B cell (primary cell): ENCODE results near the gene NUP210. TPM values are rescaled to one million over a fixed set of nuclear protein-coding genes. Genes with fewer than 3 reads are reported as not detected.

ENCODE experiments used
- ATAC-seq: fragments of 200-7000 bp; cut with Tn5 transposase; one replicate; pipeline ENCODE4 v1.10.0; 2021; ENCODE audit warnings: low read depth, mild to moderate bottlenecking, moderate number of reproducible peaks, moderate library complexity
- CTCF ChIA-PET: fragments of 350-600 bp; sonication (Branson Sonifier 250); formaldehyde crosslinking; loops from one replicate; lab custom pipeline; 2021; ENCODE audit warnings: antibody characterized with exemption, inconsistent platforms; lab: Charles Lee
- POLR2A ChIA-PET: fragments of 350-600 bp; sonication (Branson Sonifier 250); formaldehyde crosslinking; loops from one replicate; lab custom pipeline; 2021; ENCODE audit warnings: antibody characterized with exemption; lab: Charles Lee
- DNase-seq: peaks from one replicate; pipeline ENCODE4 v3.0.0; 2013
- H2AFZ ChIP-seq: 2 replicates; pipeline ENCODE4 v1.6.1; 2012; ENCODE audit warnings: mild to moderate bottlenecking, low read depth, low read length; ENCODE audit not compliant: insufficient read depth, poor library complexity, severe bottlenecking
- H3K27ac ChIP-seq, 2 donors: 1 replicate in 1 of 2; 2 replicates in 1 of 2; pipeline ENCODE4 v1.5.1; 2012 to 2013; ENCODE audit warnings: low read length in 2 of 2, mild to moderate bottlenecking in 2 of 2, moderate library complexity in 1 of 2
- H3K27me3 ChIP-seq, 4 experiments: fragments of 200-600 bp in 1 of 4; sonication (generic) in 1 of 4; replicated peaks in 1 of 4; 1 replicate in 2 of 4; 2 replicates in 2 of 4; pipeline versions ENCODE4 v1.6.1 to v1.7.0; 2013 to 2016; ENCODE audit warnings: low read length in 3 of 4, mild to moderate bottlenecking in 2 of 4, mixed read lengths in 1 of 4, moderate library complexity in 1 of 4; ENCODE audit not compliant: insufficient read depth in 4 of 4, control insufficient read depth in 3 of 4; ENCODE audit errors: control extremely low read depth in 1 of 4
- H3K36me3 ChIP-seq, 2 experiments: replicated peaks in 1 of 2; 1 replicate in 1 of 2; 2 replicates in 1 of 2; pipeline versions ENCODE4 v1.6.1 to v1.7.1; 2013; ENCODE audit warnings: low read length in 1 of 2; ENCODE audit not compliant: insufficient read depth in 2 of 2, control insufficient read depth in 1 of 2; ENCODE audit errors: control extremely low read depth in 1 of 2, extremely low read depth in 1 of 2
- H3K4me1 ChIP-seq, 2 donors: fragments of 200-600 bp in 1 of 2; sonication (generic) in 1 of 2; 1 replicate in 1 of 2; 2 replicates in 1 of 2; pipeline versions ENCODE4 v1.5.1 to v1.6.1; 2013 to 2017; ENCODE audit warnings: low read length in 2 of 2; ENCODE audit not compliant: control insufficient read depth in 2 of 2, insufficient read depth in 2 of 2
- H3K4me2 ChIP-seq: replicated peaks from 2 replicates; pipeline ENCODE3; 2012; ENCODE audit warnings: mild to moderate bottlenecking, low read depth, low read length; ENCODE audit not compliant: poor library complexity, severe bottlenecking
- H3K4me3 ChIP-seq, 5 experiments: fragments of 200-600 bp in 1 of 5; sonication (generic) in 1 of 5; 1 replicate in 3 of 5; 2 replicates in 2 of 5; pipeline versions ENCODE4 v1.5.1 to v1.7.0; 2011 to 2016; ENCODE audit warnings: low read length in 4 of 5, mild to moderate bottlenecking in 4 of 5, low read depth in 2 of 5, control low read depth in 1 of 5, moderate library complexity in 1 of 5; ENCODE audit not compliant: insufficient read depth in 1 of 5; ENCODE audit errors: control extremely low read depth in 1 of 5, extremely low read depth in 1 of 5
- H3K79me2 ChIP-seq: fragments of 200-600 bp; sonication (generic); one replicate; pipeline ENCODE4 v1.6.0; 2016; ENCODE audit warnings: low read length; ENCODE audit not compliant: control insufficient read depth, insufficient read depth
- H3K9ac ChIP-seq: fragments of 200-600 bp; sonication (generic); 2 replicates; pipeline ENCODE4 v1.6.1; 2017; ENCODE audit warnings: mild to moderate bottlenecking, low read length, moderate library complexity
- H3K9me3 ChIP-seq, 3 donors: one replicate each; pipeline versions ENCODE4 v1.6.1 to v1.7.1; 2013; ENCODE audit warnings: low read length in 2 of 3; ENCODE audit not compliant: control insufficient read depth in 2 of 3, insufficient read depth in 1 of 3; ENCODE audit errors: control extremely low read depth in 1 of 3
- H4K20me1 ChIP-seq: 2 replicates; pipeline ENCODE4 v1.6.0; 2012; ENCODE audit warnings: mild to moderate bottlenecking, low read length; ENCODE audit not compliant: insufficient read depth, control insufficient read depth, poor library complexity, severe bottlenecking
- H3K27ac Mint-ChIP-seq: one replicate; pipeline ENCODE4 v1.8.0; 2021; ENCODE audit warnings: mixed read lengths
- H3K27me3 Mint-ChIP-seq: one replicate; pipeline ENCODE4 v1.8.0; 2021; ENCODE audit warnings: mixed read lengths
- H3K4me1 Mint-ChIP-seq: one replicate; pipeline ENCODE4 v1.8.0; 2021; ENCODE audit warnings: mixed read lengths
- H3K4me3 Mint-ChIP-seq: one replicate; pipeline ENCODE4 v1.8.0; 2021; ENCODE audit warnings: mixed read lengths
- H3K9me3 Mint-ChIP-seq: one replicate; pipeline ENCODE4 v1.8.0; 2022; ENCODE audit warnings: mixed read lengths; ENCODE audit not compliant: insufficient read depth
- CTCF ChIP-seq: fragments of 200-600 bp; IDR thresholded peaks from one replicate; pipeline ENCODE4 v1.8.0; 2022; ENCODE audit warnings: antibody characterized with exemption, mild to moderate bottlenecking
- EZH2 ChIP-seq: IDR thresholded peaks from 2 replicates; pipeline ENCODE4 v1.6.1; 2012; ENCODE audit warnings: borderline replicate concordance, low read depth, mild to moderate bottlenecking, moderate library complexity, low read length; ENCODE audit not compliant: insufficient read depth, poor library complexity, severe bottlenecking
- WGBS: methylation state at CpG from one replicate; pipeline ENCODE4 v1.1.5; 2013; ENCODE audit warnings: missing lambda C conversion rate; ENCODE audit not compliant: insufficient coverage; 5-methylcytosine and 5-hydroxymethylcytosine counted together
- intact Hi-C: fragments of 100-400 bp; cut with micrococcal nuclease; formaldehyde crosslinking; loops from one replicate; pipeline ENCODE4 v1.10.0; 2022
- polyA plus RNA-seq: library from polyadenylated mRNA; depleted of rRNA; stranded (reverse); fragments of >200 nt; gene quantifications from 2 replicates; pipeline ENCODE4 v1.2.3, GENCODE V29; 2012
- total RNA-seq, 2 donors: library from RNA; stranded (reverse); fragments of 120-200 nt in 1 of 2; gene quantifications; 1 replicate in 1 of 2; 2 replicates in 1 of 2; pipeline versions ENCODE4 v1.2.3 to v1.2.4, GENCODE V29; 2013 to 2022

Gene NUP210
- total and polyA plus RNA-seq, 2 donors (not counting 1 experiment from before 2014, with no cell fraction given), result 114 to 159 TPM

- ATAC-seq, result no peak
- Histone ChIP-seq H3K4me2 (no peak overlapping the region), H2AFZ (no peak overlapping the region), H4K20me1 (peaks cover 19% of the 10 kb centered on the region), H3K9me3 (no peaks in the 10 kb centered on the region), H3K4me3 (no peak overlapping the region), H3K27me3 (no peaks in the 10 kb centered on the region), H3K79me2 (no peaks in the 10 kb centered on the region), H3K9ac (no peak overlapping the region), H3K36me3 (peaks cover 0 to 88% of the 10 kb centered on the region in 2 experiments), H3K27ac (no peak overlapping the region), H3K4me1 (no peaks in the 10 kb centered on the region)
- H3K9me3 Mint-ChIP-seq, result no peaks in the 10 kb centered on the region
- no peak overlapping the region for H3K4me3 Mint-ChIP-seq
- no peak for DNase-seq
- POLR2A ChIA-PET, result no interaction called here
- WGBS, result 98% methylated on average over 29 of the region's 29 CpGs
- CTCF ChIA-PET, result interaction anchor here (1.5 kb wide), 1 partner anchor 15 kb away, joined by 3 read pairs; no protein-coding TSS in a partner anchor
- H3K27ac Mint-ChIP-seq, result no peak overlapping the region
- intact Hi-C loops, result no loop called here
- H3K4me1 Mint-ChIP-seq, result no peaks in the 10 kb centered on the region
- TF ChIP-seq CTCF (no peak), EZH2 (no peak)
- H3K27me3 Mint-ChIP-seq, result no peaks in the 10 kb centered on the region
Measured at GRCh38 chr3:13317596-13318320, 102.4 kb downstream of the NUP210 start.

- peaks cover 0 to 76% of the 10 kb centered on the region in 2 experiments for H3K36me3 ChIP-seq
- H3K4me1 ChIP-seq, result no peaks in the 10 kb centered on the region
- H3K9me3 ChIP-seq, result no peaks in the 10 kb centered on the region
- no peak overlapping the region for H3K4me2 ChIP-seq
- Mint-ChIP-seq H3K9me3 (no peaks in the 10 kb centered on the region), H3K27me3 (no peaks in the 10 kb centered on the region), H3K4me3 (no peak overlapping the region), H3K27ac (peak overlapping the region; percentile 6), H3K4me1 (no peaks in the 10 kb centered on the region)
- TF ChIP-seq CTCF (no peak), EZH2 (no peak)
- 97% methylated on average over 10 of the region's 10 CpGs for WGBS
- DNase-seq (no peak), ATAC-seq (no peak)
- no peaks in the 10 kb centered on the region for H3K79me2 ChIP-seq
- H3K4me3 ChIP-seq, result no peak overlapping the region
- H3K27ac ChIP-seq, result no peak overlapping the region
- no peak overlapping the region for H3K9ac ChIP-seq
- intact Hi-C loops, result no loop called here
- CTCF ChIA-PET, result no interaction called here
- POLR2A ChIA-PET, result no interaction called here
- H4K20me1 ChIP-seq, result peaks cover 15% of the 10 kb centered on the region
- H2AFZ ChIP-seq, result no peak overlapping the region
- H3K27me3 ChIP-seq, result no peaks in the 10 kb centered on the region
Measured at GRCh38 chr3:13316603-13317002, 103.5 kb downstream of the NUP210 start.
